SW 1271 (cell line): ENCODE measurements around the gene EML6.
"Not testable (repeated sequence)": the region's sequence is repeated elsewhere in the genome, so short reads cannot be mapped to it uniquely, and the experiment has no call there.

Experiments used
- DNase-seq, 2 experiments: peaks; one replicate each; lab custom pipeline; 2025; lab: John Stamatoyannopoulos, UW

The EML6 gene

DNA sequence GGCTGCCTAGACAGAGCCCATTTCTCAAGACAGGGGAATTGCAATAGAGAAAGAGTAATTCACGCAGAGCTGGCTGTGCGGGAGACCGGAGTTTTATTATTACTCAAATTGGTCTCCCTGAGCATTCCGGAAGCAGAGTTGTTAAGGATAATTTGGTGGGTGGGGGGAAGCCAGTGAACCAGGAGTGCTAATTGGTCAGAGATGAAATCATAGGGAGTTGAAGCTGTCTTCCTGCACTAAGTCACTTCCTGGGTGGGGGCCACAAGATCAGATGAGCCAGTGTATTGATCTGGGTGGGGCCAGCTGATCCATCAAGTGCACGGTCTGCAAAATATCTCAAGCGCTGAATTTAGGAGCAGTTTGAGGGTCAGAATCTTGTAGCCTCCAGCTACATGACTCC, 242.0 kb downstream of the EML6 start:
- DNase-seq = no peak

DNA sequence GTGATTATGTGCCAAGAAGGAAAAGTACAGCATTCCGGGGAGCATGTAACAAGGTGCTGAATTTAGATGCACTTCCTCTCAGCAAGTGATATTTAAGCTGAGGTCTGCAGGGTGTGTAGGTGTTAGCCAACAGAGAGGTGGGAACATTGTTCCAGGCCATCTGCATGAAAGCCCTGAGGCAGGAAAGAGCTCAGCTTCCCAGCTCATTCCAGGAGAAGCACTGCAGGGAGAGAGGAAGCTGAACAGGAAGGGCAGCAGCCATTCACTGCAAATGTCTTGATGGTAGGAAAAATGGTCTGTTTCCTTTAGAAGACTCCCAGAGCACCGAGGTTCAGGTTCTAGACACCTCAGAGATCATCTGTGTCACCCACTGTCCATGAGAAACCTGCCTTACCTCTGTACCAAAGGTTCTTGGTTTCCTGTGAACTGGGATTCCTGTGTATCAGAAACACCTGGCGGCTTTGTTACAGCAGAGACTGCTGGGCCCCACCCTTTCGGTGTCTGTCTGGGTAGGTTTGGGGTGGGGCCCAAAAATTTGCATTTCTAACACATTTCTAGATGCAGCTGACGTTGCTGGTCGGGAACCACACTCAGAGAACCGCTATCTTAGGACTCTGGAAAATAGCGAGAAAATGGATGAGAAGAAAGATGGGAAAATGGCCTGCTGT, 242.8 kb downstream of the EML6 start:
- no peak for DNase-seq

DNA sequence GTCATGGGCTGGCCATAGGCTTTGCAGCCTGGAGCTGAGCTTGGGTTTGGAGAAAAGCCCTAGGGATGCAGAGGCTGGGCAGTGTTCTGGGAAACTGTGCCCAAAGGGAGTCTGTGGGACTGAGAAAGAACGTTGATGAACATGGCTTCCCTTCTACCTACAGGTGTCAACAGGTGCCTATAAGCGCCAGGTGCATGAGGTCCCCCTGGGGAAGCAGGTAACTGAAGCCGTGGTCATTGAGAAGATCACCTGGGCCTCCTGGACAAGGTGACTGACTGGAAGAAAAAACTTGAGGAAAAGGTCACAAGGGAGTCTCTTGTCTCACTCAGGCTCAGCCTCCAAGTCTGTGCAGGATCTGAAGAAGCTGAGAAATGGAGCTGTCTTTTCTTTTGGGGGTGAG, 243.4 kb downstream of the EML6 start:
- no peak for DNase-seq

DNA sequence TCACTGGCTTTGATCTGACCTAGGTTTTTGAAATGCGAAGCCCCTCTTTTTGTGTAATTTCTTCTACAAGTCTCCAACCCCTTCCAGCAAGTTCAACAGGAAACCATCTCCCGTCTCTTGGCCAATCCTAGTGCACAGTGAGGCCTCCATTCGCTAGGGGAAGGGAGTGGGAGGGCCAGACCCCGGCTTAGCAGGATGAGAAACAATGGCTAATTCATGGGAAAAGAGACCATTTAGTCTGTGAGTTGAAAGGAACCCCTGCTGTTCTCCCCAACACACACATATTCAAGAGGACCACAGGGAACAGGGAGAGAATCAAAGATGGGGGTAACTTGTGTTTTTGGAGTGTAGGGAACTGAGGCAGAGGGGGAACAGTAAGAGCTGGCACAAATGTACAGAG, 243.8 kb downstream of the EML6 start:
- no peak for DNase-seq

DNA sequence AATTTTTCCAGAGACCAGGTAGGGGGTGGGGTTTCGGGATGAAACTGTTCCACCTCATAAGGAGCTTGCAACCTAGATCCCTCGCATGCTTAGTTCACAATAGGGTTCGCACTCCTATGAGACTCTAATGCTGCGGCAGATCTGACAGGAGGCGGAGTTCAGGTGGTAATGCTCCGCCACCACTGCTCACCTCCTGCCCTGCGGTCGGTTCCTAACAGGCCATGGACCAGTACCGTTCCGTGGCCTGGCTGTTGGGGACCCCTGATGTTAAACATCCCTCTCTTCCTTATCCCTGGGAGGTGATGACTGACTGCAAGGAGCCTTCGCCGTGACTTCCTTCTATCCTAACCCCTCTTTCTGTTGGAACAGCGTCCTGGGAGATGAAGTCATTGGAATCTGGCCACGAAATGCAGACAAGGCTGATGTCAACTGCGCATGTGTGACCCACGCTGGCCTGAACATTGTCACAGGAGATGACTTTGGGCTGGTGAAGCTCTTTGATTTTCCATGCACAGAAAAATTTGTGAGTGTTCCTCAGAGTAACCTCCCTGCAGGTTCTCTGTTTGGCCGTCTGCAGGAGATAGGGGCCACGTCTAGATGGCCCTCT, 244.4 kb downstream of the EML6 start:
- DNase-seq = no peak

DNA sequence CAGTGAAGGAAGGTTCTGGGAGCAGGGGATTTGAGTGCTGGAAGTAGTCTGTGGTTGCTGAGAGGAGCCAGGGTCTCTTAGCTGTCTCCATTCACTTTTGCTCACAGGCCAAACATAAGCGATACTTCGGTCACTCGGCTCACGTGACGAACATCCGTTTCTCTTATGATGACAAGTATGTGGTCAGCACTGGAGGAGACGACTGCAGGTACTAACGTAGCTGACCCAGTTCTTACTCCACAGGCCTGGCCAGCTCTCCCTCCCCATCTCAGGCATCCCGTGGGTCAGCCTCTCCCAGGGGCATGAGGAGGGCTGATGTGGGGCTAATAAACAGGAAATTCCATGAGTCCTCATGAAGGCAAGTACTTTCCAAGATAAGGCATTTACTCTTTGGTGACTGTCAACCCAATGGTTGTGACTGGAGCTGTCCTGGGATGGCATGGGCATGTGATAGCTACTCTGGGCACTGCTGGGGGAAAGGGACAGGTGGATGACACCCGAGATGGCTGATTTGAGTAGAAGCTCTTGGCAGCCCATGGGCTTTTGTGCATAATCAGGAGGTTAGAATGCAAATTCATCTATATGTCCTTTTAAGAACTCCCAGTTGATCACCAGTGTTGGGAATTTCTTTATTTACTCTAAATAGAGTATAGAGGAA, 245.2 kb downstream of the EML6 start:
- no peak for DNase-seq

- DNase-seq = no peak
Observed at GRCh38 chr2:54969295-54969939, 246.0 kb downstream of the EML6 start.

- no peak for DNase-seq
Observed at GRCh38 chr2:54969940-54970338, 246.5 kb downstream of the EML6 start.

GRCh38 chr2:54975175-54975574, 251.7 kb downstream of the EML6 start:
- no peak for DNase-seq

DNA sequence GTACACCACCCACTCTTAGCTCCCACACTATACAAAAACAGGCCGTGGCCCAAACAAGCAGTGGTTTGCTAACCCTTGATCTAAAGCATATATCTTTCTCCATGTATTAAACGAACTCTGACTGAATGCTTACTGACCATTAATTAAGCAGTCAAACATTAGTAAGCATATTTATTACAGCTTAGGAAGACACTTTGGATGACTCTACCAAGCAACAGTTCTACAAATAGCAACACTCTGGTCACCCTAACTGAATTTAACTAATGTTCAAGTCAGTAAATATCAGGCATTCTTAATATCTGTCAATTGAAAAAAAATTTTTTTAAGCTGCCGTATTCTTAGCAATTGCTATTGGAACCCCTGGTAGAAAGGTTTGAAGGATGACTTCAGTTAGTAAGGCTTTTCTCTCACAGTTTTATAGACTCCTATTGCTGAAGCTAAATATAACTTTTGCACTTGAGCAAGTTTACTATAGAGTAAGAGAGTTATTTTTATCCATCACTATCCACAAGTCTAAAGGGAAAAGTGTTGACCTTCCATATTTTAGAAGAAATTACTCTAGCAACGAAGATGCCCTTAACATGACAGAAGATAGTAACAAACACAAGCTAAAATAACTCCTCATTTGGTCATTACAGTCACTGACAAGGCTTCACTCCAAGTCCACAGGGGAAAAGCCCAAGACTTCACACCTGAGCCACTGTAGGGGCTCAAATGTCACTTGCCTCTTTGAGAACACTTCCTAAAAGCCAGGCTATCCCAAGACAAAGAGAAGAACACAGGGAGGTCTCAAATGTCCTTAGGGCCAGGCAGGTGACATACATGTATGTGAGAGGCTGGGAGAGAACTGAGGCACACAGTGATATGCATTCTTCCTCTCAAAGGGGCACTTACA, 252.4 kb downstream of the EML6 start:
- DNase-seq = no peak

DNA sequence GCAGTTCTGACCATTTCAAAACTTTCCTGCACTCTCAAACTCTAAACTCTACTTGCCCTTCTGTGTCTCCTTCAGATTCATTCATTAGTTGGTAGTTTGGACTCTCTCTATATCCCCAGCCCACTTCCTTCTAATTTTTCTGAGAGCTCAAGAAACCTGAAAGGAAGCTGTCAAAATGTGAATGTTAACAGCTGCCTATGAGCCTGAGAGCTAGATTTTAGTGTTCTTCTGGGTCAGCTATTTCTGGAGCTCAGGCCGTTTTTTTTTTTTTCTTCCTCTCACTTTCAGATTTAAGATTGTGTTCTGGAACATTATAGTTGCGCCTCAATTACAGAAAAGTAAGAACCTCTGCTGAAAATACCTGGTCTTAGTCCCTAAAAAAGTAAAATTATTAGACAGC, 253.7 kb downstream of the EML6 start:
- no peak for DNase-seq

GRCh38 chr2:54979321-54980044, 256.0 kb downstream of the EML6 start:
- no peak for DNase-seq

GRCh38 chr2:54981385-54981784, 257.9 kb downstream of the EML6 start:
- DNase-seq = no peak

DNA sequence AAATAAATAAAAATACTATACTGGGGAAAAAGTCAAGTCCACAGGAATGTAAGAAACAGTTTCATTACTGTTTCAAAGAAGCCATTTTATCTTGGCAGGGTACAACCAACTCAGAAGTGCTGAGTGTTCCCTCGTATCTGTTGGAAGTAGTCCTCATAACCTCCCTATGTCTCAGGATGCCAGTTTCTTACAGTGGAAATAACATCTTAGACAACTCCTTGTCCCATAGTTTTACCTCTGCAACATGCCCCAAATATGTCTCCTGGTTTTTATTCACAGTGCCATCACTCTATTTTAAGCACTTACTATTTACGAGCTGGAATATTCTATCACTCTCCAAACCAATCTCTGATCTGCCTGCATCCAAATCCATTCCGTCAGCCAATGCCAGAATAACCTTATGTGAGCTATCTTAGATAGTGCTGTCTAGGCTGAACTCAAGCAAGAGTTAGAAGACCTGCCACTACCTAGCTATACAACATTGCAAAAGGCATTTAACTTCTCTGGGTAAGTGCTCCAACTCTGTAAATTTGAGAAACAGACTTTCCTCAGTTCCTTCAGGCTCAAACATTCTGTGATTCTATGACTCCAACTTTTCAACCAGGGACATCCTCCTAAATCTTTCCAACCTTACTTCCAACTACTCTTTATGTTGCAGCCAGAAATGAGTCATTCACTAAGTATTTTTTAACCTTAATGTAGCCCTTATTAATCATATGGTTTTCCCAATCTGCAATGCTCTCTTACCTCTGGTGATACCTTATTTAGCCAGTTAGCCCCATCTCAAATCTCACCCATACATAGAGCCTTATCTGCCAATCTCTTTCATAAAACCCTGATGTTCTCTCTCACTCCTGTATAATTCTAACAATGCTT, 260.1 kb downstream of the EML6 start:
- peak in 1 of 2 experiments; percentile 29 for DNase-seq

DNA sequence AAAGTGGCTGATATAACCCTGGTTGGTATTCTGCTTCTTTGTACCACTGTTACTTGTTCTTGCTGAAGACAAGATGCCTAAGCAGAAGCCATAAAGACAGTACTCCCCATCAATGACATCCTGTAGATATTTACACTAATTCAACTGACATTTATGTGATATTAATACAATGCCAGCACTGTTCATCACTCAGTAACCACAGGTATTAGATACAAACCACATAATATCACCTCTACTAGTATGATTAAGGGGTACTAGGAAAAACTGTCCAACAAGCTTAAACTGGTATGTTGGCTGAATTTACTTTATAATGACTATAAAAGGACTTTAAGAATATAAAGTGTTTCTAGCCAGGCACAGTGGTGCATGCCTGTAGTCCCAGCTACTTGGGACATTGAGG, 261.0 kb downstream of the EML6 start:
- DNase-seq = no peak

DNA sequence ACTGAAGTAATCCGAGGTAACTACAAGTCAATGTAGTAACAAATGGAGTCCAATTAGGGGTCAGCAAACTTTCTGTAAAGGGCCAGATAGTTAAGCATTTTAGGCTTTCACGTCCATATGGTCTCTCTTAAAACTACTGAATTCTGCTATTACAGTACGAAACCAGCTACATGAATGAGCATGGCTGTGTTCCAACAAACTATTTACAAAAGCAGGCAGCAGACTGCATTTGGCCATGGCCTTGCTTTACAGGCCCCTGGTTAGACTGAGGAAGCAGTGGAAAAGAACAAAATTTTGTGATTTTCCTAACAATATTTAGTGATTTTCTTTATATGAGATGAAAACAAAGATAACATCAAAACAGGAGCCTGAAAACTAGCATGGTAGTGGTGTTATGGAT, 262.8 kb downstream of the EML6 start:
- DNase-seq = no peak

DNA sequence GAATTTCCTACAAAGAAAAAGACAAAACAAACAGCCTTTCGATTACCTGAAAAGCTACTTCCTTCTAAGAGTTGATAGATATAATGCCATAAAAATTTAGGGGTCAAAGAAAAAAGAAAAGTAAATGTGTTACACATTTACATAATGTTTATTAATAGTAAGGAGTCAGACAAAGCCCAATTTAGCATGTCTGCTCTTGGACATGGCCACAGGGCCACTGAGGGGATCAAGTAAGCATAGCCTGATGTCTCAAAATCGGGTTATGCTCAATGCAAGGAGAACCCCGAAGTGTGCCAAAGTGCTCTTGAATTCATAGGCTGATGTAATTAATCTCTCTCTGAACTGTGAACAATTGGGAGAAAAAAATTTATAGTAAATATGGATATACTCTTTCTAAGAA, 265.1 kb downstream of the EML6 start:
- DNase-seq = no peak

DNA sequence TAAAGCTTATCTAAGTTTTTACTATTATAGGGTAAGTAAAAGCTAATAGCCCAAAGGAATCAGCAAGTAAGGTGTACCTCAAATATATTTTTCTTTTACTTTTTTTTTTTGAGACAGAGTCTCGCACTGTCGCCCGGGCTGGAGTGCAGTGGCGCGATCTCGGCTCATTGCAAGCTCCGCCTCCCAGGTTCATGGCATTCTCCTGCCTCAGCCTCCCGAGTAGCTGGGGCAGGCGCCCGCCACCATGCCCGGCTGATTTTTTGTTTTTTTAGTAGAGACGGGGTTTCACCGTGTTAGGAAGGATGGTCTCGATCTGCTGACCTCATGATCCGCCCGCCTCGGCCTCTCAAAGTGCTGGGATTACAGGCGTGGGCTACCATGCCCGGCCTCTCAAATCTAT, 267.2 kb downstream of the EML6 start:
- DNase-seq = not testable (repeated sequence)

- DNase-seq = no peak
Observed at GRCh38 chr2:54995553-54995952, 272.1 kb downstream of the EML6 start.

- no peak for DNase-seq
Observed at GRCh38 chr2:54997826-54998225, 274.4 kb downstream of the EML6 start.
